Sigmoid colon (tissue), 7 donors: ENCODE measurements around the gene SMCHD1. TPM values are rescaled to one million over a fixed set of nuclear protein-coding genes. Genes with fewer than 3 reads are reported as not detected.
"Not testable (repeated sequence)": the region's sequence is repeated elsewhere in the genome, so short reads cannot be mapped to it uniquely, and the experiment has no call there.

Experiments
- DNase-seq: peaks from one replicate; pipeline ENCODE4 v3.0.0-alpha.2; 2019
- H3K27ac ChIP-seq, 4 donors: fragments of 200-600 bp; sonication (generic); one replicate each; pipeline ENCODE4 v1.5.1; 2016 to 2019; ENCODE audit warnings: mild to moderate bottlenecking in 1 of 4
- H3K27me3 ChIP-seq, 3 donors: fragments of 200-600 bp; sonication (generic); one replicate each; pipeline ENCODE4 v1.5.1; 2019; ENCODE audit warnings: mild to moderate bottlenecking in 1 of 3
- H3K36me3 ChIP-seq, 4 donors: fragments of 200-600 bp; sonication (generic); one replicate each; pipeline ENCODE4 v1.5.1; 2016 to 2019
- H3K4me1 ChIP-seq, 4 donors: fragments of 200-600 bp; sonication (generic); one replicate each; pipeline ENCODE4 v1.5.1; 2017 to 2019
- H3K4me3 ChIP-seq, 4 donors: fragments of 200-600 bp; sonication (generic); one replicate each; pipeline ENCODE4 v1.5.1; 2017 to 2019; ENCODE audit warnings: mild to moderate bottlenecking in 2 of 4, moderate library complexity in 1 of 4
- H3K9me3 ChIP-seq, 4 donors: fragments of 200-600 bp in 3 of 4; sonication (generic) in 3 of 4; one replicate each; pipeline versions ENCODE4 v1.5.1 to v1.6.1; 2013 to 2019
- CTCF ChIP-seq, 4 experiments: fragments of 450-650 bp in 3 of 4; fragments of 200-600 bp in 1 of 4; IDR thresholded peaks; one replicate each; pipeline ENCODE4 v1.5.1; 2016 to 2019; ENCODE audit warnings: antibody characterized with exemption in 4 of 4, mild to moderate bottlenecking in 3 of 4, moderate library complexity in 2 of 4
- EP300 ChIP-seq, 4 donors: sonication (generic); formaldehyde crosslinking; IDR thresholded peaks; one replicate each; pipeline ENCODE4 v1.6.1; 2017; ENCODE audit warnings: antibody characterized with exemption in 4 of 4
- POLR2A ChIP-seq, 2 donors: fragments of 450-650 bp; IDR thresholded peaks; one replicate each; pipeline ENCODE4 v1.6.1; 2016; ENCODE audit warnings: antibody characterized with exemption in 2 of 2, mild to moderate bottlenecking in 2 of 2, moderate library complexity in 2 of 2
- POLR2AphosphoS5 ChIP-seq, 4 donors: sonication (generic); formaldehyde crosslinking; IDR thresholded peaks; one replicate each; pipeline ENCODE4 v1.6.1; 2017; ENCODE audit warnings: antibody characterized with exemption in 4 of 4
- WGBS, 2 donors: extraction: QIAGEN DNeasy Blood & Tissue Kit; methylation state at CpG; one replicate each; pipeline ENCODE4 v1.1.7; 2013; 5-methylcytosine and 5-hydroxymethylcytosine counted together
- intact Hi-C: fragments of 100-400 bp; cut with DNase I; formaldehyde crosslinking; loops from one replicate; pipeline ENCODE4 v1.15.1; 2023
- polyA plus RNA-seq, 3 donors: library from polyadenylated mRNA; stranded (reverse); fragments of 200-250 nt; gene quantifications; one replicate each; pipeline ENCODE4 v1.2.3, GENCODE V29; 2013
- total RNA-seq, 4 donors: library from RNA; depleted of rRNA; stranded (reverse); fragments of >200 nt; gene quantifications; one replicate each; pipeline ENCODE4 v1.1.0, GENCODE V29; 2016
- donor health status: healthy with polysubstance abuse.
- donor health status: Bipolar disorder and iron deficiency.
- donor health status: healthy.

The SMCHD1 gene
- total and polyA plus RNA-seq, 7 donors, result 14.8 to 101 (median 69.9) TPM

- DNase-seq, result peak; percentile 26
- Histone ChIP-seq H3K27ac (no peak overlapping the region), H3K36me3 (no peaks in the 10 kb centered on the region)
Observed at GRCh38 chr18:2825613-2826175, 170.2 kb downstream of the SMCHD1 start.

GRCh38 chr18:2826581-2826980, 171.1 kb downstream of the SMCHD1 start:
- intact Hi-C loops, result no loop called here
- peak in 1 of 4 donors; percentile 40 for TF ChIP-seq POLR2AphosphoS5 (IDR thresholded peaks at IDR 0.05)
- TF ChIP-seq POLR2A (IDR thresholded peaks at IDR 0.05), result no peak
- H3K4me3 ChIP-seq, result no peak overlapping the region
- peak; percentile 69 for DNase-seq
- no peaks in the 10 kb centered on the region for H3K9me3 ChIP-seq
- no peaks in the 10 kb centered on the region for H3K4me1 ChIP-seq
- peak overlapping the region in 1 of 4 donors; percentile 9 for H3K27ac ChIP-seq
- no peaks in the 10 kb centered on the region for H3K27me3 ChIP-seq
- WGBS, 2 donors, result 72 to 78% methylated on average over 10 of the region's 10 CpGs
- H3K36me3 ChIP-seq, result no peaks in the 10 kb centered on the region

More at GRCh38 chr18:2825613-2826175, 170.2 kb downstream of the SMCHD1 start:
- WGBS, 2 donors, result 88% methylated on average over 3 of the region's 3 CpGs
- Histone ChIP-seq H3K4me1 (no peaks in the 10 kb centered on the region), H3K27me3 (no peaks in the 10 kb centered on the region), H3K4me3 (no peak overlapping the region), H3K9me3 (no peaks in the 10 kb centered on the region)
- TF ChIP-seq POLR2AphosphoS5 (IDR thresholded peaks at IDR 0.05), result no peak
- TF ChIP-seq EP300 (IDR thresholded peaks at IDR 0.05), result no peak
- no peak for TF ChIP-seq POLR2A (IDR thresholded peaks at IDR 0.05)
- no peak for TF ChIP-seq CTCF (IDR thresholded peaks at IDR 0.05)
- intact Hi-C loops, result no loop called here

- peak; percentile 19 for DNase-seq
- no peak overlapping the region for H3K4me3 ChIP-seq
- no peaks in the 10 kb centered on the region for H3K27me3 ChIP-seq
- intact Hi-C loops, result no loop called here
- no peaks in the 10 kb centered on the region for H3K36me3 ChIP-seq
- no peaks in the 10 kb centered on the region for H3K9me3 ChIP-seq
- WGBS, 2 donors, result 82 to 84% methylated on average over 5 of the region's 5 CpGs
- no peaks in the 10 kb centered on the region for H3K4me1 ChIP-seq
- TF ChIP-seq POLR2AphosphoS5 (IDR thresholded peaks at IDR 0.05) (no peak), POLR2A (IDR thresholded peaks at IDR 0.05) (no peak), EP300 (IDR thresholded peaks at IDR 0.05) (no peak), CTCF (IDR thresholded peaks at IDR 0.05) (no peak)
- peak overlapping the region in 1 of 4 donors; percentile 9 for H3K27ac ChIP-seq
Observed at GRCh38 chr18:2827061-2827460, 171.5 kb downstream of the SMCHD1 start.

- H3K36me3 ChIP-seq, H3K9me3 ChIP-seq, H3K27ac ChIP-seq, H3K27me3 ChIP-seq, H3K4me1 ChIP-seq, H3K4me3 ChIP-seq, intact Hi-C loops, DNase-seq: not testable (repeated sequence)
- WGBS, 2 donors, result 95 to 98% methylated on average over 3 of the region's 3 CpGs
Observed at GRCh38 chr18:2836118-2836517, 180.6 kb downstream of the SMCHD1 start.

GRCh38 chr18:2837290-2837689, 181.8 kb downstream of the SMCHD1 start:
- H3K4me1 ChIP-seq, H3K4me3 ChIP-seq, H3K36me3 ChIP-seq, H3K27ac ChIP-seq, intact Hi-C loops, H3K9me3 ChIP-seq, H3K27me3 ChIP-seq, DNase-seq: not testable (repeated sequence)

- intact Hi-C loops, result no loop called here
Observed at GRCh38 chr18:2839202-2839601, 183.7 kb downstream of the SMCHD1 start.

More at GRCh38 chr18:2839202-2839601, 183.7 kb downstream of the SMCHD1 start:
- no peaks in the 10 kb centered on the region for H3K9me3 ChIP-seq
- no peaks in the 10 kb centered on the region for H3K36me3 ChIP-seq
- no peaks in the 10 kb centered on the region for H3K4me1 ChIP-seq
- 82 to 84% methylated on average over 8 of the region's 8 CpGs for whole genome bisulfite sequencing, 2 donors
- TF ChIP-seq POLR2AphosphoS5 (IDR thresholded peaks at IDR 0.05), result no peak
- TF ChIP-seq POLR2A (IDR thresholded peaks at IDR 0.05), result no peak
- no peak for TF ChIP-seq EP300 (IDR thresholded peaks at IDR 0.05)
- no peak for TF ChIP-seq CTCF (IDR thresholded peaks at IDR 0.05)
- H3K27ac ChIP-seq, result no peak overlapping the region
- peaks cover 0 to 7% (median 0%) of the 10 kb centered on the region in 3 donors for H3K27me3 ChIP-seq
- H3K4me3 ChIP-seq, result no peak overlapping the region
- DNase-seq, result no peak
